CD4-positive, alpha-beta T cell treated with Interleukin-21 for 1 hour (primary cell): ENCODE measurements around the gene MUSK.
"Not testable (repeated sequence)": the region's sequence is repeated elsewhere in the genome, so short reads cannot be mapped to it uniquely, and the experiment has no call there.

Experiments used
- DNase-seq: peaks from one replicate; pipeline ENCODE4 v3.0.0-alpha.2; 2020

MUSK gene

GRCh38 chr9:110668570-110669167, at the start of gene MUSK:
MUSK (plus strand) TSS chr9:110668791; CDS start chr9:110668905, 114 bp downstream.
- DNase-seq: no peak

- no peak for DNase-seq
Measured at GRCh38 chr9:110619831-110620230, 48.8 kb upstream of the MUSK start.

- no peak for DNase-seq
Measured at GRCh38 chr9:110620726-110621125, 47.9 kb upstream of the MUSK start.

- DNase-seq: no peak
Measured at GRCh38 chr9:110622368-110622767, 46.2 kb upstream of the MUSK start.

- DNase-seq: peak; percentile 6
Measured at GRCh38 chr9:110623462-110624025, 45.0 kb upstream of the MUSK start.

- DNase-seq: no peak
Measured at GRCh38 chr9:110626101-110626829, 42.3 kb upstream of the MUSK start.

GRCh38 chr9:110635589-110635988, 33.0 kb upstream of the MUSK start:
- no peak for DNase-seq

- DNase-seq: no peak
Measured at GRCh38 chr9:110638381-110638954, 30.1 kb upstream of the MUSK start.

- DNase-seq: no peak
Measured at GRCh38 chr9:110640736-110641135, 27.9 kb upstream of the MUSK start.

GRCh38 chr9:110641293-110641692, 27.3 kb upstream of the MUSK start:
- no peak for DNase-seq

- DNase-seq: no peak
Measured at GRCh38 chr9:110648696-110649095, 19.9 kb upstream of the MUSK start.

- no peak for DNase-seq
Measured at GRCh38 chr9:110650261-110650660, 18.3 kb upstream of the MUSK start.

- no peak for DNase-seq
Measured at GRCh38 chr9:110650991-110651411, 17.6 kb upstream of the MUSK start.

GRCh38 chr9:110655754-110656641, 12.6 kb upstream of the MUSK start:
- DNase-seq: no peak

GRCh38 chr9:110659891-110660541, 8.6 kb upstream of the MUSK start:
- no peak for DNase-seq

- DNase-seq: no peak
Measured at GRCh38 chr9:110669433-110669832, 842 bp downstream of the MUSK start.

GRCh38 chr9:110671849-110672248, 3.3 kb downstream of the MUSK start:
- no peak for DNase-seq

GRCh38 chr9:110672873-110673510, 4.4 kb downstream of the MUSK start:
- DNase-seq: no peak

GRCh38 chr9:110687497-110687896, 18.9 kb downstream of the MUSK start:
- DNase-seq: no peak

GRCh38 chr9:110688329-110688728, 19.7 kb downstream of the MUSK start:
- no peak for DNase-seq

- no peak for DNase-seq
Measured at GRCh38 chr9:110691002-110691549, 22.5 kb downstream of the MUSK start.

- not testable (repeated sequence) for DNase-seq
Measured at GRCh38 chr9:110695846-110696245, 27.3 kb downstream of the MUSK start.
